ENCODE measurements around the gene HMG20A.

HMG20A gene

GRCh38 chr15:77525907-77526594 lies 105.4 kb downstream of the HMG20A start:
- no peak for DNase-seq

GRCh38 chr15:77526595-77527163 lies 106.0 kb downstream of the HMG20A start:
- DNase-seq, result no peak

GRCh38 chr15:77527164-77527778 lies 106.6 kb downstream of the HMG20A start:
- DNase-seq, result no peak

- DNase-seq, result no peak
Measured at GRCh38 chr15:77527831-77528231, 107.1 kb downstream of the HMG20A start.

- no peak for DNase-seq
Measured at GRCh38 chr15:77528290-77528967, 107.7 kb downstream of the HMG20A start.

- no peak for DNase-seq
Measured at GRCh38 chr15:77528968-77529319, 108.3 kb downstream of the HMG20A start.

- DNase-seq, result no peak
Measured at GRCh38 chr15:77529394-77530159, 108.9 kb downstream of the HMG20A start.

GRCh38 chr15:77530576-77530975 lies 109.9 kb downstream of the HMG20A start:
- DNase-seq, result no peak

GRCh38 chr15:77531191-77532000 lies 110.7 kb downstream of the HMG20A start:
- DNase-seq, result no peak

- DNase-seq, result no peak
Measured at GRCh38 chr15:77532067-77532710, 111.5 kb downstream of the HMG20A start.

GRCh38 chr15:77532846-77533245 lies 112.2 kb downstream of the HMG20A start:
- DNase-seq, result no peak

GRCh38 chr15:77533578-77534430 lies 113.1 kb downstream of the HMG20A start:
- no peak for DNase-seq

Data from stimulated activated CD4-positive, alpha-beta T cell treated with anti-CD3 and anti-CD28 coated beads, Interleukin-4, amount 100 ng/mL, for 1 hour (primary cell).